GM21576 (cell line): ENCODE data around the gene CFAP97.
"Not testable (repeated sequence)": the region's sequence is repeated elsewhere in the genome, so short reads cannot be mapped to it uniquely, and the experiment has no call there.

Experiments
- ATAC-seq: cut with Tn5 transposase; IDR thresholded peaks from one replicate; pipeline ENCODE4 v1.9.1; 2021; ENCODE audit warnings: mild to moderate bottlenecking, moderate library complexity; ENCODE audit not compliant: unreplicated experiment

Gene CFAP97

DNA sequence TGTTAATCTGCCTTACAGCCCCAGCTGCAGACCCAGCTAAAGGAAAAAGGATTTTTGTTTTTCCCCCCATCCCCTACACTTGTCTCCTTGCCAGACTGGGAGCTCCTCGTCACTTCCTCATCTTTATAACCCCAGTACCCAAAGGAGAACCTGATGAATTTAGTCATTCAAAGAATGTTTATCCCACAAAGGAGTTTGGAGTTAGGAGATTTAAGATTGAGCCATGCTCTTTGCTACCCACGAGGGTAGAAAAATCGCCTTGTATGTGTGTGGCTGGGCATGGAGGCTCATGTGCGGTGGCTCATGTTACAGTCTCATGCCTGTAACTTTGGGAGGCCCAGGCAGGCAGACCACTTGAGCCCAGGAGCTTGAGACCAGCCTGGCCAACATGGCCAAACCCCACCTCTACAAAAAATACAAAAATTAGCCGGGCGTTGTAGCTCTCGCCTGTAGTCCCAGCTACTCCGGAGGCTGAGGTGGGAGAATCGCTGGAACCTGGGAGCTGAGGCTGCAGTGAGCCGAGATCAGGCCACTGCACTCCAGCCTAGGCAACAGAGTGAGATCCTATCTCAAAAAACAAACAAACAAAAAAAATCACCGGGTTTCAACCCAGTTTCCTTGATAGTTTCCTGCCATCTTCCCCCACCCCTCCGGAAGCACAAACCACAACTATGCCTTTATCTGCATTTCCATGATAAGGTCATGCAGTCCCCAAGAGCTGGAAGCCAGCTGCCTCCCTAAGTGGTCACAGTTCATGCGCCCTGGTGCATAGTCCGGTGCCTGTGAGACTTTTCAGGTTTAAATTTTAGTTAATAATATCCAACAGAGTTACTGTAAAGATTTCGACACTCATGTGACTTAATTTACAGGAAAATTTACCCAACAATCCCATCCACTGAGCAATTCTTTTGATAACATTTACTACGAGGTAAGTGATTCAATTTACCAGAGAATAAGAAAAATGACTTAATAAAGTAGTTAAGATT lies 1.5 kb downstream of the CFAP97 start:
- ATAC-seq = no peak

- ATAC-seq = not testable (repeated sequence)
Observed at GRCh38 chr4:185198189-185198588, 5.6 kb downstream of the CFAP97 start.

DNA sequence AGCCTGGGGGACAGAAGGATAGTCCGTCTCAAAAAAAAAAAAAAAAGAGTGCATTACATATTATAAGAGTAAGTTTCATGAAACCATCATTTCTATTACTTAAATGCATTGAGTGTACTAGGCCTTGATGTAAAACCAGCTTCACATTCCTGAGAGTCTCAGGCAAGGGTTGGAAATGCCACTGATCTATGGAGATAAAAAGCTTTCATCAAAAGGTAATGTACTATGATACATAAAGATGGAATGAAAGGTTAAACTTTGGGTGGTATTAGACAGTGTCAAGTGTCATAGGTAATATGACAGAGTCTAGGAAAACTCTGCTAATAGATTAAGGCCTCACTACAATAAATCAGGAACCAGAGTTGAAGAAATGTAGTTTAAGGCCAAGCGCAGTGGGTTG lies 7.4 kb downstream of the CFAP97 start:
- no peak for ATAC-seq

DNA sequence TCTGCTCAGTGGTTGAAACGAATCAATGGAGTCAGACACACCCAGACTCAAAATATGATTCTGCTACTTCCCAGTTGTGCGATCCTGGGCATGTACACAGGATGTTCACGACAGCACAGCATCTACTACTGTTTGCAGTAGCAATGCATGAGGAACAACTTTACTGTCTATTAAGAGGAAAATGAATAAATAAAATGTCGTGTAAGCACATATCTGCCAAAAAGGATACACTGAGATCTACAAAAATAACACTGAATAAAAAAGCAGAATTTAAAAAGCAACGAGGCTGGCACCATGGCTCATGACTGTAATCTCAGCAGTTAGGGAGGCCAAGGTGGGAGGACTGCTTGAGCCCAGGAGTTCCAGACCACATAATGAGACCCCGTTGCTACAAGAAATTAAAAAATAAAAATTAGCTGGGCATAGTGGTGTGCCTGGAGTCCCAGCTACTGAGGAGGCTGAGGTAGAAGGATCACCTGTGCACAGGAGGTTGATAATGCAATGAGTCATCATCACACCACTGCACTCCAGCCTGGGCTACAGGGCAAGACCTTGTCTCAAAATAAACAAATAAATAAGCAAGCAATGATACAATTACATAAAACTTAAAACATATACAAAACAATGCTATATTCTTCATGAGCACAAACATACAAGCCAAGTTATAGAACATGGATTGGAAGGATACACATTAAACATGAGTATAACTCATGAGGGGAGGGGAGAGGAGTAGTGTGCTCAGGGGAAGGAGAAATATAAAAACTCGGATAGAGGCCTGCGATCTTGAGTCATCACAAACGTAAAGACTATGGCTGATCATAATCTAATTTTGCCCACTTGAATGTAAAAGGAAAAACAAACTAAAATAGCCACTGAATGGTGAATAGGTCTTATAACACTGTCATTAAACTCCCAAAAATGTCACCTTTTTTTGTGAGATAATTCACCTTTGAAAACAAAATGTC lies 8.6 kb downstream of the CFAP97 start:
- no peak for ATAC-seq

DNA sequence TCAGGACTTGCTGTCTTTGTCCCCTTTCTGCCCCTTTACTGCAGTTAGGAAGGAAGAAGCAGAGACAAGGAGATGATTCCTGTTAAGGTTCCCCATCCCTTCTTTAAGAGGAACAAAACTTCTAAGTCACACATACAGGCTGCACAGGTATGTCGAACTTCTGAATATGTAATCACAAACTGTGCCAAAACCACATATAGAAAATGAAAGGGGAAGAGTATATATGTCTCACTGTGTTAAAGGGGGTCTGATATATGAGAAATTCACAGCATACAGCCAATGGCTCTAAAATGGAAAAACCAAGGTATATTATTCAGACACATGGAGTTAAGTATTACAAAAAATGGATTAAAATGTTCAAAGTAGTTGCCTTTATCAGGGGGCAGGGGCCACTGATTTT lies 11.7 kb downstream of the CFAP97 start:
- ATAC-seq = peak; percentile 89

DNA sequence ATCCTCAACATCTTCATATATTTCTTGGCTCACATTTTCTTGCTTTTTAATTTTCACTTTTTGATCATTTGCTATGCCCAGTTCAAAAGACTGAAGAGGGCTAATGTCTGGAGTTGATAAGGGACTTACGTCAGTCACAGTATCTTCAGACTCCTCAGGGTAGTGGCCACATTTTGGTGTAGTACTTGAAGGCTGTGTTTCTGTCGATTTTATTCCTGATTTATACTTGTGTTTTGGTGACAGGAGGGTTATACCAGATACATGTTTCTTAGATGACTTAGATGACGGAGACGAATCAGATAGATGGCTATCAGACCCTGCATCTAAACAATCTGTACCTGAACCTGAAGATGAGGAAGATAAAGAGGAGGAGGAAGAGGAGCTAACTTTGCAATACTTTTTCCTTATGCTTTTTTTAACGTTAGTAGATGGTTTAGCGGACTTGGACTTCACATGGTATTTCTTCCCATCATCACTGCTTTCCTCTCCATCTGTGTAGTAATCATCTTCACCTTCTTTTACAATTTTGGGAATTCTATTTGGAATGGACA lies 13.4 kb downstream of the CFAP97 start:
- no peak for ATAC-seq

GRCh38 chr4:185189606-185190305 lies 14.0 kb downstream of the CFAP97 start:
- no peak for ATAC-seq

DNA sequence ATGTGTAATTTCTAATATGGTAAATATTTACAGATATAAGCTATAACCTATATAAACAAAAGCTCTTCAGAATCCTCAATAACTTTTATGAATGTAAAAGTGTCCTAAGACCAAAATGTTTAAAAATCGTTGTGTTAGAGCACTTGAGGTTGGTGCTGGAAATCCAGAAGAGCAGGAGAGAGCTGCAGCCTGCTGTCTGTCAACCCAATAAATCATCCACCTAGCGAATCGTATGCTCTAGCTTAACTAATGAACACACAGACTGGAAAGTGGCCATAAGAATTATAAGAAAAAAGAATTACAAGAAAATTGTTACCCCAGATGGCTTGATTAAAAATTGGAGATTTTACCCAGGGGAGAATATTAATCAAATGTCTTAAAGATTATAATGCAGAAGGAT lies 17.0 kb downstream of the CFAP97 start:
- no peak for ATAC-seq

DNA sequence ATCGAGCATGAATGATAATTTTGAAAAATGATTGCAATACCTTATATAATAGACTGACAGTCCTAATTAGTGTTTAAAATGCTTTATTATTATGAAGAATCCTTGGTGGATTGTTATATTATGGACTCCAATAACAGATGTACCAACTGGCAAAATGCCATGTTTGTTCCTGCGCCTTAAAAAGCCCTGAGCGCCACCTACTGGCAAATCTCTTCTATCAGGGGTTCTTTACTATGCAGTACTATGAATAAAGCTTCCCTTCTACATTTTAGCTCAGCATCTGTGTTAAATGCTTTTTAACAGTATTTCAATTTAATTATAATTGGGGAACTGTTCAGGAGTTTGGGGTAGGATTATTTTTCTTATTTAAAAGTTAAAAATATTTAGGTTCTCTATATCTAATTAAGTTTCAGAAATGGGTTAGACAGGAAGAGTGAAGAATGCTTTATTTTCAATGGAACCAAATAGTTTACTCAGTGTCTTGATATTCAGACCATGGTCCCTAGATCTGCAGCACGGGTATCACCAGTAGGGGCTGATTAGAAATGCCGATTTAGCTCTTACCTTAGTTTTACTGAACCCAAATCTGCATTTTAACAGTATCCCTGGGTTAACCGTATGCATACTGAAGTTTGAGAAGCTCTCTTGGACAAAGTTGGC lies 20.0 kb downstream of the CFAP97 start:
- peak; percentile 56 for ATAC-seq

GRCh38 chr4:185182239-185182638 lies 21.6 kb downstream of the CFAP97 start:
- no peak for ATAC-seq

GRCh38 chr4:185179488-185179887 lies 24.3 kb downstream of the CFAP97 start:
- no peak for ATAC-seq

- peak; percentile 86 for ATAC-seq
Observed at GRCh38 chr4:185171373-185172071, 32.3 kb downstream of the CFAP97 start.

DNA sequence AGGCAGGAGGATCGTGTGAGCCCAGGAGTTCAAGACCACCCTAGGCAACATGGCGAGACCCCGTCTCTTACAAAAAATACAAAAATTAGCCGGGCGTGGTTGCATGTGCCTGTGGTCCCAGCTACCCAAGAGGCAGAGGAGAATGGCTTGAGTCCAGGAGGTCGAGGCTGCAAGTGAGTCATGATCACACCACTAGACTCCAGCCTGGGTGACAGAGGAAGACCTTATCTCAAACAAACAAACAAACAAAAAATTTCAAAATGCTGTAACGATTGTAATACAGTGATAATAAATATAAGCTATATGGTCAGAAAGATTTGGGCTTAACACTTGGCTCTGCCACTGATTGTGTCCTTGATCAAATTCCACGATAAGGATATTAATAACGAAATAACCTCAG lies 36.6 kb downstream of the CFAP97 start:
- no peak for ATAC-seq

DNA sequence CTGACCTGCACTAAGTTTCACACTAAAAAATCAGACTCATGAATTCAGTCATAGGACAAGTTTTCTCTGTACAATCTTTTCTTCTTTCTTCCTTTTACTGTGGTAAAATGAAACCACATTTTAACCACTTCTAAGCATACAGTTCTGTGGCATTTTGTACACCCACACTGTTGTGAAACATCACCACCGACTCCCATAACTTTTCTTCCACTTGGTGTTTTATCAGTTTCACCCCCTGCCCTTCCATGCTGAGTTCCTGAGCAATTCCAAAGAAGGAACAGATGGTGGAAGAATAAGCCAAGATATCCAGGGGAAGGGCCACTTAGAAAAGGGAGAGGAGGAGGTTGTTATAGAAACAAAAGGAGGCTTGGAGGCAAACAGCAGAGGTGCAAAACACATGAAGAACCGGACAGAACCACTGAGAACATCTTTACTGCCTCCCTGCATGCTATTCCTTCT lies 38.2 kb downstream of the CFAP97 start:
- ATAC-seq = peak; percentile 95

DNA sequence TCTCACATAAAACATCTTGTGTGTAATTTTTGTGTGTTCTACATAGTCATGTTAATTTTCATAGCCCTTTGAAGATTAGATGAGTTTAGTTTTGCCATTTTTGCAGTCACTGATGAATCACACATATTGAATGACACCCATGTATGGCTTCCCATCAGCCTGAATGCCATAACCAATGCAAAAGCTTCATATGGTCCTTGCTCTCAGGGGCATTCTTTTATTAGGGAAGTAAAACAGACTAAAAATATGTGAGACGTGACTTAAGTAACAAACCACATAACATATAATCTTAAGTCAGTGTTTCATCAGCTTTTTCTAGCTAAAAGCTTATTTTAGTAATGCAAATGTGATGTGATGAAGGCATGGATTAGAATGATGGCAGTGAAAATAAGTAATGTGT lies 52.5 kb downstream of the CFAP97 start:
- ATAC-seq = no peak

DNA sequence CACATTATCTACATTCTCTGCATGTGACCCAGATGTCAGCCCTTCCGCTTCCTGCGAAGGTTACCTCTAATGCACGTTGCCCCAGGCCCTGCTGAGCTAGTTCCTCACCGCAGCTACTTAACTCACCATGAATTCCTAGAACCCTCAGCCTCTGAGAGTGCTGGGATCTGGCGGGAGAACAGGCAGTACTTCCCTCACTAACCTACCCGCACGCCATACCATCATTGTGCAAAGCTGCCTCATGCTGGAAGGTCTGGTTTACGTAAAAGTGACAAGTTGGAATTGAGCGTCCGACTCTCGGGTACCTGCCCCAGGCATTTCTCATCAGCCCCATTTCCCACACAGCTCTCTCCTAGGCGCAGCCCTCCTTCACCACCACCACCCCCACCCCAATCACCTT lies 54.4 kb downstream of the CFAP97 start:
- ATAC-seq = no peak

- ATAC-seq = no peak
Observed at GRCh38 chr4:185145572-185145971, 58.2 kb downstream of the CFAP97 start.

DNA sequence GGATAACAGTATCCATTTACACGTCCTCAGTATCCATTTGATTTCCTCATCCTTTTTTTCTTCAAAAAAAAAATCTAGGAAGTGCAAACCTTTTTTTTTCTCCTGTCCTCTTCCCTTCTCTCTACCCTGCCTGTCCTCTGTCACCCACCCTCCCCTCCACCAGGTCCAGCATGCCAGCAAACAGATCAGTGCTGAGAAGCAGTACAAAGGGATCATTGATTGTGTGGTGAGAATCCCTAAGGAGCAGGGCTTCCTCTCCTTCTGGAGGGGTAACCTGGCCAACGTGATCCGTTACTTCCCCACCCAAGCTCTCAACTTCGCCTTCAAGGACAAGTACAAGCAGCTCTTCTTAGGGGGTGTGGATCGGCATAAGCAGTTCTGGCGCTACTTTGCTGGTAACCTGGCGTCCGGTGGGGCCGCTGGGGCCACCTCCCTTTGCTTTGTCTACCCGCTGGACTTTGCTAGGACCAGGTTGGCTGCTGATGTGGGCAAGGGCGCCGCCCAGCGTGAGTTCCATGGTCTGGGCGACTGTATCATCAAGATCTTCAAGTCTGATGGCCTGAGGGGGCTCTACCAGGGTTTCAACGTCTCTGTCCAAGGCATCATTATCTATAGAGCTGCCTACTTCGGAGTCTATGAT lies 59.1 kb downstream of the CFAP97 start:
- no peak for ATAC-seq

- ATAC-seq = peak; percentile 9
Observed at GRCh38 chr4:185143601-185143969, 60.2 kb downstream of the CFAP97 start.
